T-helper 1 cell treated with Interleukin-12 subunit alpha and Interleukin-12 subunit beta and Interleukin-4 antibody, amounts not matched to agents 30 ng/mL and 1 ng/mL, for 36 hours (primary cell): ENCODE data around the gene AP2M1. TPM values are rescaled to one million over a fixed set of nuclear protein-coding genes. Genes with fewer than 3 reads are reported as not detected.
"Not testable (repeated sequence)": the region's sequence is repeated elsewhere in the genome, so short reads cannot be mapped to it uniquely, and the experiment has no call there.

Experiments
- intact Hi-C: fragments of 100-400 bp; cut with micrococcal nuclease; formaldehyde crosslinking; loops from one replicate; pipeline ENCODE4 v1.15.1; 2024
- total RNA-seq: library from RNA; stranded (reverse); gene quantifications from 2 replicates; pipeline ENCODE4 v1.2.3, GENCODE V29; 2022

AP2M1 gene
- 210 and 221 TPM in 2 replicates for total RNA-seq

- intact Hi-C loops: loop anchor here (1.0 to 10.0 kb wide), 15 partner anchors 10 to 1412 kb away; partner anchors contain the start of genes ABCC5, EEF1AKMT4, EIF2B5 and EIF4G1
Observed at GRCh38 chr3:184174646-184175492, at the start of gene AP2M1. AP2M1 (plus strand) TSS chr3:184174855; CDS start chr3:184176994, 2,139 bp downstream.

- intact Hi-C loops: no loop called here
Observed at GRCh38 chr3:184126006-184126405, 48.6 kb upstream of the AP2M1 start.

GRCh38 chr3:184129012-184129411, 45.6 kb upstream of the AP2M1 start:
- intact Hi-C loops: no loop called here

- intact Hi-C loops: loop anchor here (10.0 kb wide), 1 partner anchor 1338 kb away; the partner anchor contains the start of gene ATP11B
Observed at GRCh38 chr3:184132945-184133344, 41.7 kb upstream of the AP2M1 start.

- intact Hi-C loops: loop anchor here (10.0 kb wide), 1 partner anchor 1339 kb away; the partner anchor contains the start of gene ATP11B
Observed at GRCh38 chr3:184133840-184134745, 40.6 kb upstream of the AP2M1 start.

- intact Hi-C loops: loop anchor here (1.0 to 10.0 kb wide), 14 partner anchors 21 to 1340 kb away; partner anchors contain the start of genes ABCC5, ABCF3, AP2M1 and ATP11B
Observed at GRCh38 chr3:184134746-184135148, 39.9 kb upstream of the AP2M1 start.

- intact Hi-C loops: loop anchor here (1.0 to 10.0 kb wide), 14 partner anchors 20 to 1341 kb away; partner anchors contain the start of genes ABCC5, ABCF3, AP2M1 and ATP11B
Observed at GRCh38 chr3:184135149-184135910, 39.3 kb upstream of the AP2M1 start, which contains the start of gene EIF2B5. EIF2B5 (plus strand) TSS chr3:184135358; CDS start chr3:184135386, 28 bp downstream.

GRCh38 chr3:184135911-184136260, 38.8 kb upstream of the AP2M1 start:
- intact Hi-C loops: loop anchor here (1.0 to 10.0 kb wide), 14 partner anchors 19 to 1341 kb away; partner anchors contain the start of genes ABCC5, ABCF3, AP2M1 and ATP11B

- intact Hi-C loops: no loop called here
Observed at GRCh38 chr3:184140436-184140835, 34.2 kb upstream of the AP2M1 start.

- intact Hi-C loops: no loop called here
Observed at GRCh38 chr3:184142199-184142598, 32.5 kb upstream of the AP2M1 start.

GRCh38 chr3:184143327-184143726, 31.3 kb upstream of the AP2M1 start:
- intact Hi-C loops: no loop called here

- intact Hi-C loops: no loop called here
Observed at GRCh38 chr3:184144505-184144904, 30.1 kb upstream of the AP2M1 start.

- intact Hi-C loops: loop anchor here (1.0 kb wide), 1 partner anchor 105 kb away; no protein-coding TSS in a partner anchor
Observed at GRCh38 chr3:184145111-184145524, 29.5 kb upstream of the AP2M1 start.

GRCh38 chr3:184145751-184146270, 28.8 kb upstream of the AP2M1 start:
- intact Hi-C loops: loop anchor here (1.0 kb wide), 1 partner anchor 104 kb away; no protein-coding TSS in a partner anchor

GRCh38 chr3:184148076-184148475, 26.6 kb upstream of the AP2M1 start:
- intact Hi-C loops: no loop called here

- intact Hi-C loops: no loop called here
Observed at GRCh38 chr3:184149123-184149522, 25.5 kb upstream of the AP2M1 start.

- intact Hi-C loops: not testable (repeated sequence)
Observed at GRCh38 chr3:184149770-184150169, 24.9 kb upstream of the AP2M1 start.

GRCh38 chr3:184154885-184155643, 19.6 kb upstream of the AP2M1 start, which contains the start of gene DVL3:
DVL3 (plus strand) TSS chr3:184155377; CDS start chr3:184155636, 259 bp downstream.
- intact Hi-C loops: loop anchor here (1.0 to 5.0 kb wide), 5 partner anchors 20 to 273 kb away; partner anchors contain the start of genes ABCC5, ABCF3, EIF2B5 and PARL
